ENCODE data around the gene SCN1B. TPM values are rescaled to one million over a fixed set of nuclear protein-coding genes. Genes with fewer than 3 reads are reported as not detected.

Gene SCN1B
- polyA plus RNA-seq, 1 donor from 2014 or later: 1.5 TPM

- TF ChIP-seq RAD21 (conservative IDR thresholded peaks at IDR 0.05): no peak
- TF ChIP-seq EZH2 (IDR thresholded peaks at IDR 0.05; ENCODE audit: borderline replicate concordance, insufficient read depth, low read length, poor library complexity, severe bottlenecking): no peak
- TF ChIP-seq EP300 (conservative IDR thresholded peaks at IDR 0.05; ENCODE audit: poor library complexity, severe bottlenecking): no peak
- no peak for TF ChIP-seq SMC3 (conservative IDR thresholded peaks at IDR 0.05; ENCODE audit: poor library complexity)
- TF ChIP-seq MXI1 (conservative IDR thresholded peaks at IDR 0.05; ENCODE audit: poor library complexity, severe bottlenecking): no peak
- no peak for TF ChIP-seq REST (IDR thresholded peaks at IDR 0.05; ENCODE audit: borderline replicate concordance)
- TF ChIP-seq TAF1 (IDR thresholded peaks at IDR 0.05; ENCODE audit: low read depth): no peak
- TF ChIP-seq CTCF (IDR thresholded peaks at IDR 0.05; ENCODE audit: poor library complexity, severe bottlenecking): no peak
- TF ChIP-seq POLR2AphosphoS5 (IDR thresholded peaks at IDR 0.05): no peak
- Histone ChIP-seq H3K36me3 (ENCODE audit: insufficient read depth, low read length) (no peaks in the 10 kb centered on the region), H4K20me1 (ENCODE audit: insufficient read depth) (no peaks in the 10 kb centered on the region), H3K4me3 (ENCODE audit: low read length) (no peak overlapping the region), H3K4me2 (ENCODE audit: low read length) (no peak overlapping the region), H3K9me2 (ENCODE audit: insufficient read depth, low read length) (no peaks in the 10 kb centered on the region), H3K27ac (ENCODE audit: low read length) (no peak overlapping the region), H3K79me2 (replicated peaks; ENCODE audit: insufficient read depth, low read length) (no peaks in the 10 kb centered on the region), H3K9ac (ENCODE audit: low read length) (no peak overlapping the region), H2AFZ (ENCODE audit: low read depth, low read length) (no peak overlapping the region), H3F3A (ENCODE audit: insufficient read depth, low read length, poor library complexity, severe bottlenecking) (no peaks in the 10 kb centered on the region), H3K9me3 (ENCODE audit: low read length) (no peaks in the 10 kb centered on the region), H3K27me3 (ENCODE audit: insufficient read depth, low read depth, low read length) (no peaks in the 10 kb centered on the region)
These were observed 6.2 kb upstream of the SCN1B start for GRCh38 chr19:35024095-35024494.

GRCh38 chr19:35025969-35026368 lies 4.3 kb upstream of the SCN1B start:
- Histone ChIP-seq H3K9me2 (ENCODE audit: insufficient read depth, low read length) (no peaks in the 10 kb centered on the region), H3K4me2 (ENCODE audit: low read length) (no peak overlapping the region), H3K27ac (ENCODE audit: low read length) (no peak overlapping the region), H2AFZ (ENCODE audit: low read depth, low read length) (no peak overlapping the region), H3K27me3 (ENCODE audit: insufficient read depth, low read depth, low read length) (peaks cover 2% of the 10 kb centered on the region), H3K4me3 (ENCODE audit: low read length) (no peak overlapping the region), H3K36me3 (ENCODE audit: insufficient read depth, low read length) (no peaks in the 10 kb centered on the region), H3F3A (ENCODE audit: insufficient read depth, low read length, poor library complexity, severe bottlenecking) (no peaks in the 10 kb centered on the region), H4K20me1 (ENCODE audit: insufficient read depth) (no peaks in the 10 kb centered on the region), H3K79me2 (replicated peaks; ENCODE audit: insufficient read depth, low read length) (no peaks in the 10 kb centered on the region), H3K9ac (ENCODE audit: low read length) (no peak overlapping the region), H3K9me3 (ENCODE audit: low read length) (no peaks in the 10 kb centered on the region)
- TF ChIP-seq MXI1 (conservative IDR thresholded peaks at IDR 0.05; ENCODE audit: poor library complexity, severe bottlenecking) (no peak), REST (IDR thresholded peaks at IDR 0.05; ENCODE audit: borderline replicate concordance) (no peak), SMC3 (conservative IDR thresholded peaks at IDR 0.05; ENCODE audit: poor library complexity) (no peak), EZH2 (IDR thresholded peaks at IDR 0.05; ENCODE audit: borderline replicate concordance, insufficient read depth, low read length, poor library complexity, severe bottlenecking) (no peak), CTCF (IDR thresholded peaks at IDR 0.05; ENCODE audit: poor library complexity, severe bottlenecking) (no peak), TAF1 (IDR thresholded peaks at IDR 0.05; ENCODE audit: low read depth) (no peak), POLR2AphosphoS5 (IDR thresholded peaks at IDR 0.05) (no peak), RAD21 (conservative IDR thresholded peaks at IDR 0.05) (no peak), EP300 (conservative IDR thresholded peaks at IDR 0.05; ENCODE audit: poor library complexity, severe bottlenecking) (no peak)

All from neural cell (in vitro differentiated cells).